Muscle layer of duodenum (tissue), 2 donors: ENCODE measurements around the gene ALG13.
"Not testable (repeated sequence)": the region's sequence is repeated elsewhere in the genome, so short reads cannot be mapped to it uniquely, and the experiment has no call there.

Experiments used
- H3K27ac ChIP-seq: one replicate; pipeline ENCODE4 v1.7.0; 2013; ENCODE audit warnings: mild to moderate bottlenecking, low read length
- H3K27me3 ChIP-seq: one replicate; pipeline ENCODE4 v1.7.0; 2013; ENCODE audit warnings: low read depth, mild to moderate bottlenecking, control low read depth, low read length
- H3K36me3 ChIP-seq, 2 donors: one replicate each; pipeline ENCODE4 v1.7.0; 2013; ENCODE audit warnings: low read length in 2 of 2, control low read depth in 1 of 2, mild to moderate bottlenecking in 1 of 2; ENCODE audit not compliant: insufficient read depth in 2 of 2, control insufficient read depth in 1 of 2
- H3K4me1 ChIP-seq, 2 donors: one replicate each; pipeline ENCODE4 v1.7.0; 2013; ENCODE audit warnings: low read length in 2 of 2, mild to moderate bottlenecking in 2 of 2, control low read depth in 1 of 2, moderate library complexity in 1 of 2; ENCODE audit not compliant: insufficient read depth in 2 of 2, control insufficient read depth in 1 of 2
- H3K4me3 ChIP-seq, 2 donors: one replicate each; pipeline ENCODE4 v1.7.0; 2013; ENCODE audit warnings: low read length in 2 of 2, low read depth in 1 of 2, mild to moderate bottlenecking in 1 of 2
- H3K9me3 ChIP-seq, 2 donors: one replicate each; pipeline ENCODE4 v1.7.0; 2013; ENCODE audit warnings: low read length in 2 of 2, control low read depth in 1 of 2, mild to moderate bottlenecking in 1 of 2; ENCODE audit not compliant: control insufficient read depth in 1 of 2
- donor health status: healthy.

The ALG13 gene

DNA sequence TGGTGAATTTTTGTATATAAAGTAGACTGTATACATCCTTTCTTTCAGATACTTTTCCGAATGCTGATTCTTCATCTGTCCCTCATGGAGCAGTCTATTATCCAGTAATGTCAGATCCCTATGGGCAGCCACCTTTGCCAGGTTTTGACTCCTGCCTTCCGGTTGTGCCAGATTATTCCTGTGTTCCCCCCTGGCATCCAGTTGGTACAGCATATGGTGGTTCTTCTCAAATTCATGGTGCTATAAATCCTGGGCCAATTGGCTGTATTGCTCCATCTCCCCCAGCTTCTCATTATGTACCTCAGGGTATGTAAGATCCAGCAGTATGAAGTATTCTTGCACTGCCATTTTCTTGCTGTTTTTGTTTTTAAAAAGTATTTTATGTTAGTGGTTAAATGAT, 78.7 kb downstream of the ALG13 start:
- Histone ChIP-seq H3K36me3 (peaks cover 0 to 4% of the 10 kb centered on the region in 2 donors), H3K4me3 (no peak overlapping the region), H3K4me1 (no peaks in the 10 kb centered on the region), H3K9me3 (no peaks in the 10 kb centered on the region), H3K27me3 (no peaks in the 10 kb centered on the region), H3K27ac (no peak overlapping the region)

- Histone ChIP-seq H3K27ac (no peak overlapping the region), H3K9me3 (no peaks in the 10 kb centered on the region), H3K4me3 (no peak overlapping the region), H3K36me3 (peaks cover 0 to 8% of the 10 kb centered on the region in 2 donors), H3K4me1 (no peaks in the 10 kb centered on the region), H3K27me3 (no peaks in the 10 kb centered on the region)
These were observed 80.7 kb downstream of the ALG13 start for GRCh38 chrX:111761578-111762135.

- no peaks in the 10 kb centered on the region for H3K27me3 ChIP-seq
- no peak overlapping the region for H3K4me3 ChIP-seq
- no peaks in the 10 kb centered on the region for H3K9me3 ChIP-seq
- no peaks in the 10 kb centered on the region for H3K4me1 ChIP-seq
- H3K27ac ChIP-seq, result no peak overlapping the region
- H3K36me3 ChIP-seq, result no peaks in the 10 kb centered on the region
These were observed 97.6 kb downstream of the ALG13 start for GRCh38 chrX:111778591-111778990.

GRCh38 chrX:111779582-111779981, 98.6 kb downstream of the ALG13 start:
- H3K27ac ChIP-seq, result no peak overlapping the region
- no peak overlapping the region for H3K4me3 ChIP-seq

GRCh38 chrX:111784667-111785066, 103.7 kb downstream of the ALG13 start:
- Histone ChIP-seq H3K4me1 (no peaks in the 10 kb centered on the region), H3K9me3 (peaks cover 0 to 3% of the 10 kb centered on the region in 2 donors), H3K36me3 (no peaks in the 10 kb centered on the region), H3K27me3 (no peaks in the 10 kb centered on the region), H3K27ac (no peak overlapping the region), H3K4me3 (no peak overlapping the region)

More at GRCh38 chrX:111779582-111779981, 98.6 kb downstream of the ALG13 start:
- H3K9me3 ChIP-seq, result no peaks in the 10 kb centered on the region
- H3K4me1 ChIP-seq, result no peaks in the 10 kb centered on the region
- H3K36me3 ChIP-seq, result no peaks in the 10 kb centered on the region
- H3K27me3 ChIP-seq, result no peaks in the 10 kb centered on the region

DNA sequence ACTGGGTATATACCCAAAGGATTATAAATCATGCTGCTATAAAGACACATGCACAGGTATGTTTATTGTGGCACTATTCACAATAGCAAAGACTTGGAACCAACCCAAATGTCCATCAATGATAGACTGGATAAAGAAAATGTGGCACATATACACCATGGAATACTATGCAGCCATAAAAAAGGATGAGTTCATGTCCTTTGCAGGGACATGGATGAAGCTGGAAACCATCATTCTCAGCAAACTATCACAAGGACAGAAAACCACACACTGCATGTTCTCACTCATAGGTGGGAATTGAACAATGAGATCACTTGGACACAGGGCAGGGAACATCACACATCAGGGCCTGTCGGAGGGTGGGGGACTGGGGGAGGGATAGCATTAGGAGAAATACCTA, 109.1 kb downstream of the ALG13 start:
- H3K4me1 ChIP-seq, H3K27ac ChIP-seq, H3K4me3 ChIP-seq, H3K27me3 ChIP-seq, H3K9me3 ChIP-seq, H3K36me3 ChIP-seq: not testable (repeated sequence)
